ENCODE results near the gene PFKFB2. TPM values are rescaled to one million over a fixed set of nuclear protein-coding genes. Genes with fewer than 3 reads are reported as not detected.

PFKFB2 gene
- total and polyA plus RNA-seq, 2 donors (not counting 3 experiments of a cell fraction or from before 2014, with no cell fraction given): 0.70 to 2.0 TPM

DNA sequence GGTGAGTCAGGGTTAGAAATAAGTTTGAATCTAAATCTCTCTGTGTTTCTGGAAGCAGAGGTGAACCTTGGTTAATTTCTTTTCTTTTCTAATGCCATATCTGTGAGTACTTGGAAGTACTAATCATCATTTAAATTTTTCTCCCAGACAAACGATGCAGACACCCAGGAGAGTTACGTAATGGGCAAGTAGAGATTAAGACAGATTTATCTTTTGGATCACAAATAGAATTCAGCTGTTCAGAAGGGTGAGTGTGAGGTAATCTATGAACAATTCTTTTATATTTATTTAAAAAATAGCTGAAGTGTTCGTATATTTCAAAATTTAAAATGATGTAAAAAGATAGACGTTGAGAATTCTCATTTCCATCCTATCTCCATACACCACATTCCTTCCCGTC is 62.2 kb downstream of the PFKFB2 start:
- no peak overlapping the region for H2AFZ ChIP-seq (ENCODE audit: low read depth, low read length)
- no peaks in the 10 kb centered on the region for H3K9me3 ChIP-seq (replicated peaks; ENCODE audit: control insufficient read depth, insufficient read depth, low read length)
- H3K9ac ChIP-seq (replicated peaks; ENCODE audit: extremely low read depth, insufficient read depth, low read length): no peak overlapping the region
- no TSS peak for BruUV-seq (replicated peaks)
- no peak overlapping the region for H3K27ac ChIP-seq (ENCODE audit: insufficient read depth, low read depth, low read length)
- intact Hi-C loops (cut with micrococcal nuclease): no loop called here
- no peaks in the 10 kb centered on the region for H3K4me1 ChIP-seq (ENCODE audit: control insufficient read depth, extremely low read depth, insufficient read depth, low read length)
- ChIA-PET CTCF (interaction anchor here (1.4 kb wide), 1 partner anchor 13 kb away, joined by 4 read pairs; no protein-coding TSS in a partner anchor), POLR2A (no interaction called here)
- H3K27me3 ChIP-seq (ENCODE audit: control insufficient read depth in 2 of 2, insufficient read depth in 2 of 2, low read length in 2 of 2): peaks cover 0 to 3% of the 10 kb centered on the region in 2 experiments
- no peak overlapping the region for H3K4me3 ChIP-seq (replicated peaks in 1 of 3; ENCODE audit: insufficient read depth in 1 of 3, low read depth in 1 of 3, low read length in 3 of 3)
- no peaks in the 10 kb centered on the region for H3K79me2 ChIP-seq (ENCODE audit: control insufficient read depth, insufficient read depth, low read length)
- FAIRE-seq (no peak), DNase-seq (ENCODE audit: low read depth, low spot score) (no peak)
- dilution Hi-C loops (cut with MboI; ENCODE audit: extremely low pct_ligation_motif_present, low sequenced_read_pairs): no loop called here
- H4K20me1 ChIP-seq (replicated peaks; ENCODE audit: control insufficient read depth, extremely low read depth, insufficient read depth, low read length): no peaks in the 10 kb centered on the region
- H3K36me3 ChIP-seq (ENCODE audit: control insufficient read depth in 2 of 2, extremely low read depth in 1 of 2, insufficient read depth in 2 of 2, low read length in 2 of 2): no peaks in the 10 kb centered on the region
- TF ChIP-seq POLR2A (IDR thresholded peaks at IDR 0.05; ENCODE audit: low read depth, low read length) (no peak), GATA2 (IDR thresholded peaks at IDR 0.05; ENCODE audit: insufficient read depth, insufficient read length, low read depth, low read length) (no peak), JUN (IDR thresholded peaks at IDR 0.05; ENCODE audit: borderline replicate concordance, insufficient read depth, insufficient read length, low read depth) (no peak), POLR2AphosphoS5 (IDR thresholded peaks at IDR 0.05; ENCODE audit: insufficient read depth, low read depth, low read length) (no peak), MYC (IDR thresholded peaks at IDR 0.05; ENCODE audit: low read depth, low read length) (no peak), EZH2 (IDR thresholded peaks at IDR 0.05; ENCODE audit: borderline replicate concordance, low read depth, low read length, severe bottlenecking) (no peak), FOS (IDR thresholded peaks at IDR 0.05; ENCODE audit: borderline replicate concordance, insufficient read depth, low read length) (no peak)
- TF ChIP-seq, protein P1, sequence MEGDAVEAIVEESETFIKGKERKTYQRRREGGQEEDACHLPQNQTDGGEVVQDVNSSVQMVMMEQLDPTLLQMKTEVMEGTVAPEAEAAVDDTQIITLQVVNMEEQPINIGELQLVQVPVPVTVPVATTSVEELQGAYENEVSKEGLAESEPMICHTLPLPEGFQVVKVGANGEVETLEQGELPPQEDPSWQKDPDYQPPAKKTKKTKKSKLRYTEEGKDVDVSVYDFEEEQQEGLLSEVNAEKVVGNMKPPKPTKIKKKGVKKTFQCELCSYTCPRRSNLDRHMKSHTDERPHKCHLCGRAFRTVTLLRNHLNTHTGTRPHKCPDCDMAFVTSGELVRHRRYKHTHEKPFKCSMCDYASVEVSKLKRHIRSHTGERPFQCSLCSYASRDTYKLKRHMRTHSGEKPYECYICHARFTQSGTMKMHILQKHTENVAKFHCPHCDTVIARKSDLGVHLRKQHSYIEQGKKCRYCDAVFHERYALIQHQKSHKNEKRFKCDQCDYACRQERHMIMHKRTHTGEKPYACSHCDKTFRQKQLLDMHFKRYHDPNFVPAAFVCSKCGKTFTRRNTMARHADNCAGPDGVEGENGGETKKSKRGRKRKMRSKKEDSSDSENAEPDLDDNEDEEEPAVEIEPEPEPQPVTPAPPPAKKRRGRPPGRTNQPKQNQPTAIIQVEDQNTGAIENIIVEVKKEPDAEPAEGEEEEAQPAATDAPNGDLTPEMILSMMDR (IDR thresholded peaks at IDR 0.05; ENCODE audit: extremely low read depth in 1 of 2, insufficient read depth in 1 of 2, low read depth in 1 of 2, low read length in 2 of 2): no peak
- TF ChIP-seq, protein P2, sequence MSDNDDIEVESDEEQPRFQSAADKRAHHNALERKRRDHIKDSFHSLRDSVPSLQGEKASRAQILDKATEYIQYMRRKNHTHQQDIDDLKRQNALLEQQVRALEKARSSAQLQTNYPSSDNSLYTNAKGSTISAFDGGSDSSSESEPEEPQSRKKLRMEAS (IDR thresholded peaks at IDR 0.05; ENCODE audit: insufficient read depth, insufficient read length): no peak
- no peaks in the 10 kb centered on the region for H3K9me1 ChIP-seq (replicated peaks; ENCODE audit: control insufficient read depth, extremely low read depth, insufficient read depth, low read length)
- no peak overlapping the region for H3K4me2 ChIP-seq (ENCODE audit: insufficient read depth, low read length)
